Hematopoietic multipotent progenitor cell treated with erythropoietin and hydrocortisone succinate and interleukin-3 and kit ligand, for 4 days (in vitro differentiated cells): ENCODE data around the gene WDR36.

Experiments
- DNase-seq: peaks from one replicate; pipeline ENCODE4 v3.0.0-alpha.2; 2015

Gene WDR36

GRCh38 chr5:111092062-111092853 lies at the start of gene WDR36:
Gene WDR36, plus strand, starts transcription at chr5:111092348. Its CDS starts 109 bp downstream, at chr5:111092457.
- DNase-seq, result peak; percentile 96

- no peak for DNase-seq
Measured at GRCh38 chr5:111043712-111044506, 48.2 kb upstream of the WDR36 start.

GRCh38 chr5:111058064-111058463 lies 34.1 kb upstream of the WDR36 start:
- no peak for DNase-seq

GRCh38 chr5:111060169-111060568 lies 32.0 kb upstream of the WDR36 start:
- no peak for DNase-seq

- DNase-seq, result no peak
Measured at GRCh38 chr5:111061618-111062017, 30.5 kb upstream of the WDR36 start.

GRCh38 chr5:111063709-111064322 lies 28.3 kb upstream of the WDR36 start:
- DNase-seq, result peak; percentile 5

GRCh38 chr5:111066261-111066938 lies 25.7 kb upstream of the WDR36 start:
- no peak for DNase-seq

GRCh38 chr5:111068213-111068612 lies 23.9 kb upstream of the WDR36 start:
- no peak for DNase-seq

DNA sequence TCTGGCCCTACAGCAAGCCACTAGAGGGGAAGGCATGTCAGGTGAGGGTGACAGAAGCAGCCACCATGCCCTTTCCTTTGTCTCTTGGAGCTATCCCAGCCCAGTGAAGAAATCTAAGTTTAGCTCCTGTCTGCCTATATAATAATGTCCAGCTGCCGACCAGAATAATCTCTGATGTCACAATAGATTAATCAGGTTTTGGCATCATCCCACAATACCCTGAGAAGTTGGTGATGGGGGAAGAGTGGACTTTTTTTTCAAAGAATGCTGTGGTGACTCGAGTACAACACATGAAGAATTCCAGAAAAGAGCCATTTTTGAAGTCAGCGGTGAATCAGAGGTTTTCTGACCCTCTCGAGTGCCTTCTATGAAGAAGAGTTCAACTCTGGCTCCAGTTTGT lies 22.3 kb upstream of the WDR36 start:
- no peak for DNase-seq

DNA sequence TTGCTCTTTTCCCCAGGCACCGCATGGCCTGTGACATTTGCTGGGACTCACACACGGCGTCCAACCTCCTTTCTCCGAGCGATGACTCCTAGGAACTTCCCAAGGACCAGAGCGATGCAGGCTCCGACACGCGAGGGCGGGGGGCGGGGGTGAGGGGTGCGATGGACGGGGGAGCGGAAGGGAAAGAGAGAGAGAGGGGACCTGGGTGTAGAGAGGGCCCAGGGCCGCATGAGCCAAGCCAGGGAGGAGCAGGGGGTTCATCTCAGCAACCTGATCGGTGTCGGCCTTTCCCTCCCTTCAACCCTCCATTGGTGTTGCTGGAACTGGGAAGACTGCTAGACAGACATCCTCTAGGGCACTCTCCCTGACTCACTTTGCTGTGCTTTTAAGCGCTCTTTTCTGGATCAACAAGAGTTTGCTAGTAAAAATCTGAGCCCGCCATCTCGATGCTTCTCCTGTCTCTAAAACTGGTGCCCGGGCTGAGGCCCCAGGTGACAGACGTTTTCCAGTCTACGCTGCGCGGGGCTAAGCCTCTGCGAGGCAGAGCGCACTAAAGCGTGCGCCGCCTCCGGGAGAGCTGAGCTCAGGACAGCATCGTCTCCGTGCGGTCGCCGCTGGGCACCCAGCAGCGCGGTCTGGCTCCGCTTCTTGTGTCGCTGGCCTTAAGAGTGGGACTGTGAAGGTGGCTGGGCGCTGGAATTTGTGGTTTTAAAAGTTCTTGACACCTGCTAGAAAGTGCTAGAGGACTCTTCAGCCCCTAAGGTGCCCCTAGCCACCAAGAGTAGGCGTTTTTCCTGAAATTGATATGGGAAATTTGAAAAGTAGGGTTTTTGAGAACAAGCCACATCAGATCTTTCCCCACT lies 21.6 kb upstream of the WDR36 start:
- DNase-seq, result peak; percentile 43

DNA sequence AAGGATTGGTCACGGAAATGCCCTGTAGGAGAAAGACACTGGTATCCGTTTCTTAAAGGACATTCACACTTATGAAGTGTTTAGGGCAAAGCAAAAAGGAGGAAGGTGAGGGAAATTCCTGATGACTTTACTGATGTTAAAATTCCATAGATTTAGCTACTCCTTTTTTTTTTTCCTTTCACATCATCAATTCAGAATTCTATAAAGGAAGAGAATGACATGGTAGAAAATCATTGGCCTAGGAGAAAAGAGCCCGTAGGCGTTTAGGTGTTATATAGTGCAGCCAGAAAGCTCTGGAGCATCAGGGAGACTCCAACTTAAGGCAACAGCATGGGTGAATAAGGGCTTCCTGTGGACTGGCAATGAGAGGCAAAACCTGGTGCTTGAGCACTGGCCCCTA lies 20.7 kb upstream of the WDR36 start, which contains the start of gene TSLP:
TSLP (plus strand) TSS at position 301 of the 400 bp plus-strand sequence. CDS start 178 bp downstream, outside the sequence.
- DNase-seq, result no peak

GRCh38 chr5:111072949-111073682 lies 19.0 kb upstream of the WDR36 start:
- DNase-seq, result peak; percentile 81

GRCh38 chr5:111074244-111074643 lies 17.9 kb upstream of the WDR36 start:
- no peak for DNase-seq

GRCh38 chr5:111075520-111075919 lies 16.6 kb upstream of the WDR36 start:
- DNase-seq, result no peak

DNA sequence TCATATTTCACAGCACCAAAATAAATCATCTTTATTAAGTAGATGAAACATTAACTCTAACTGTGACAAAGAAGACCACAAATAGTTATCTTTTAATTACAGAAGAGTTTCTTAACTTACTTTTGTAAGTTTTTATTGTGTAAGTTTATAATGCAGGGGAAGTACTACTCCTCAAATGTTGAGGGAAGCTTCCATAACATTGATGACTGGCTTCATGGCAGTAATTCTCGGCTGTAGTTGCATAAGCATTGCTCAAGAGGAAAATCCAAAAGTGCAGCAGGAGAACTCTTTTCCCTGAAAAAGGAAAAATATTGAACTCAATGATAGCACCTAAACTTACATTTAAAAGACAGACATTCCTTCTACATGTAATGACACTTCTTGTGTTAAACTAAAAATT lies 16.1 kb upstream of the WDR36 start:
- DNase-seq, result no peak

- no peak for DNase-seq
Measured at GRCh38 chr5:111077678-111078077, 14.5 kb upstream of the WDR36 start.

GRCh38 chr5:111079846-111080245 lies 12.3 kb upstream of the WDR36 start:
- no peak for DNase-seq

GRCh38 chr5:111083323-111083722 lies 8.8 kb upstream of the WDR36 start:
- peak; percentile 81 for DNase-seq

DNA sequence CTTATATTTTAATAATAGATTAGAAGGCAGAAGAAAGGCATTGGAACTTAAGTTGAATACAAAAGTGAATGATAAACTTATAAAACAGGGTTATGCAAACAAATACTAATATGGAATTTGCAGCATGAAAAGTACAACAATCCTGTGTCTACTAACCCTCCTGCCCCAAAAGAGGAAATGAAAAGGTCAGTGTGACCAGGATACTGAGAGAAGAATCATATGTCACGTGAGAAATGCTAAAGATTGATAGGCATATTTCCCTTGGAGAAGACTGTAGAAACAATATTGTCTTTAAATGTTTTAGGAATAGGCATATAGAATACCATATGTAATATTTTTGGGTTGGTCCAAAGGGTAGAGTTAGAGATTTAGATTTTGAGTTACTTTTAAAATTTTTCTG lies 3.8 kb downstream of the WDR36 start:
- DNase-seq, result no peak

GRCh38 chr5:111099058-111099778 lies 7.1 kb downstream of the WDR36 start:
- no peak for DNase-seq
